Esophagus muscularis mucosa (tissue), 4 donors: ENCODE measurements around the gene BRCA1. TPM values are rescaled to one million over a fixed set of nuclear protein-coding genes. Genes with fewer than 3 reads are reported as not detected.

ENCODE experiments used
- DNase-seq: peaks from one replicate; pipeline ENCODE4 v3.0.0-alpha.2; 2017; ENCODE audit errors: extremely low spot score
- H3K27ac ChIP-seq, 4 donors: fragments of 200-600 bp; sonication (generic); replicated peaks in 1 of 4; 1 replicate in 3 of 4; 2 replicates in 1 of 4; pipeline ENCODE4 v1.5.1; 2016 to 2019; ENCODE audit warnings: mild to moderate bottlenecking in 1 of 4
- H3K27me3 ChIP-seq, 4 donors: fragments of 200-600 bp; sonication (generic); one replicate each; pipeline versions ENCODE4 v1.5.1 to v1.6.0; 2016 to 2019
- H3K36me3 ChIP-seq, 4 donors: fragments of 200-600 bp; sonication (generic); one replicate each; pipeline ENCODE4 v1.5.1; 2016 to 2019
- H3K4me1 ChIP-seq, 4 donors: fragments of 200-600 bp; sonication (generic); one replicate each; pipeline ENCODE4 v1.5.1; 2016 to 2019
- H3K4me3 ChIP-seq, 4 donors: fragments of 200-600 bp; sonication (generic); 1 replicate in 2 of 4; 2 replicates in 2 of 4; pipeline ENCODE4 v1.5.1; 2016 to 2019; ENCODE audit warnings: mild to moderate bottlenecking in 4 of 4, moderate library complexity in 1 of 4
- H3K9me3 ChIP-seq, 4 donors: fragments of 200-600 bp; sonication (generic); 1 replicate in 3 of 4; 2 replicates in 1 of 4; pipeline ENCODE4 v1.5.1; 2016 to 2019
- EP300 ChIP-seq: sonication (generic); formaldehyde crosslinking; IDR thresholded peaks from one replicate; pipeline ENCODE4 v1.6.1; 2017; ENCODE audit warnings: antibody characterized with exemption
- POLR2A ChIP-seq: fragments of 450-650 bp; IDR thresholded peaks from one replicate; pipeline ENCODE4 v1.6.1; 2017; ENCODE audit warnings: antibody characterized with exemption, moderate library complexity, mild to moderate bottlenecking, low read depth
- POLR2AphosphoS5 ChIP-seq, 2 donors: sonication (generic); formaldehyde crosslinking; IDR thresholded peaks; one replicate each; pipeline ENCODE4 v1.6.1; 2017; ENCODE audit warnings: antibody characterized with exemption in 2 of 2
- WGBS: methylation state at CpG from one replicate; pipeline ENCODE4 v1.1.5; 2018; 5-methylcytosine and 5-hydroxymethylcytosine counted together
- intact Hi-C: fragments of 100-400 bp; cut with DNase I; formaldehyde crosslinking; loops from one replicate; pipeline ENCODE4 v1.15.1; 2023
- total RNA-seq, 4 donors: library from RNA; depleted of rRNA; stranded (reverse); fragments of >200 nt; gene quantifications; one replicate each; pipeline versions ENCODE4 v1.1.0 to v1.2.1, GENCODE V29; 2016
- TF ChIP-seq, protein P1 (sequence below), 3 experiments: fragments of 200-600 bp in 2 of 3; fragments of 450-650 bp in 1 of 3; sonication (generic) in 2 of 3; IDR thresholded peaks; one replicate each; pipeline ENCODE4 v1.5.1; 2017 to 2019; ENCODE audit warnings: antibody characterized with exemption in 3 of 3, mild to moderate bottlenecking in 2 of 3, moderate library complexity in 1 of 3

BRCA1 gene
- total RNA-seq, 4 donors from 2014 or later = 3.1 to 7.6 (median 4.7) TPM

DNA sequence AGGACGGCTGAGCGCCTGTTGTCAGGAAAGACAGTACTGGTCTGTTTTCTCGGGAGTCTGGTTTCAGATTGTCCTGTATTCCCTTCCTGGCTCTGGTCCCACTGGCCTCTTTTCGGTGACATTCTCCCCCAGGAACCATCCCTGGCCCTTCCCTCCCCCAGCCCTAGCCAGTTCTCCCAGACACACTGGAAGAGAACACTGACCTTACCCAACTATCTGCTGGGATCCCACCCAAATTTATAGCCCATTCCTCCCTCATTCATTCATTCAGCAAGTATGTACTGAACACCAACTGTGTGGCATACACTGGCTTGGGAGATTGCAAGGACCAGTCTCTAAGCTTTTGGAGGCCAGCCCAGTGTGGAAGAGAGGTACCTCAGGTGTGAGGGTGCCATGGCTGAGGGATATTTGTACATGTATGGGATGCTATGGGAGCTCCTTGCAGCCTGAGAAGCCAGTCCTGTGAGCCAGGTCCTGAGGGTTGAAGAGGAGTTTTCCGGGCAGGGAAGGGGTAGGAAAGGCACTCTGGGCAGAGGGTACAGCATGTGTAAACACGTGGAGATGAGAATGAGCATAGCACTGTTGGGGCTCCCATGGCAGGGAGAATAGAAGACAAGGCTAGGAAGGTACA, 94.9 kb downstream of the BRCA1 start:
- Histone ChIP-seq H3K27me3 (no peaks in the 10 kb centered on the region), H3K4me1 (peaks cover 0 to 6% (median 3%) of the 10 kb centered on the region in 4 donors), H3K4me3 (no peak overlapping the region), H3K36me3 (no peaks in the 10 kb centered on the region), H3K27ac (no peak overlapping the region), H3K9me3 (no peaks in the 10 kb centered on the region)
- WGBS = 75% methylated on average over 6 of the region's 6 CpGs
- intact Hi-C loops = no loop called here
- no peak for TF ChIP-seq POLR2AphosphoS5 (IDR thresholded peaks at IDR 0.05)
- TF ChIP-seq, protein P1, sequence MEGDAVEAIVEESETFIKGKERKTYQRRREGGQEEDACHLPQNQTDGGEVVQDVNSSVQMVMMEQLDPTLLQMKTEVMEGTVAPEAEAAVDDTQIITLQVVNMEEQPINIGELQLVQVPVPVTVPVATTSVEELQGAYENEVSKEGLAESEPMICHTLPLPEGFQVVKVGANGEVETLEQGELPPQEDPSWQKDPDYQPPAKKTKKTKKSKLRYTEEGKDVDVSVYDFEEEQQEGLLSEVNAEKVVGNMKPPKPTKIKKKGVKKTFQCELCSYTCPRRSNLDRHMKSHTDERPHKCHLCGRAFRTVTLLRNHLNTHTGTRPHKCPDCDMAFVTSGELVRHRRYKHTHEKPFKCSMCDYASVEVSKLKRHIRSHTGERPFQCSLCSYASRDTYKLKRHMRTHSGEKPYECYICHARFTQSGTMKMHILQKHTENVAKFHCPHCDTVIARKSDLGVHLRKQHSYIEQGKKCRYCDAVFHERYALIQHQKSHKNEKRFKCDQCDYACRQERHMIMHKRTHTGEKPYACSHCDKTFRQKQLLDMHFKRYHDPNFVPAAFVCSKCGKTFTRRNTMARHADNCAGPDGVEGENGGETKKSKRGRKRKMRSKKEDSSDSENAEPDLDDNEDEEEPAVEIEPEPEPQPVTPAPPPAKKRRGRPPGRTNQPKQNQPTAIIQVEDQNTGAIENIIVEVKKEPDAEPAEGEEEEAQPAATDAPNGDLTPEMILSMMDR (IDR thresholded peaks at IDR 0.05) = no peak
- no peak for TF ChIP-seq POLR2A
- TF ChIP-seq EP300 = no peak
- DNase-seq = no peak

DNA sequence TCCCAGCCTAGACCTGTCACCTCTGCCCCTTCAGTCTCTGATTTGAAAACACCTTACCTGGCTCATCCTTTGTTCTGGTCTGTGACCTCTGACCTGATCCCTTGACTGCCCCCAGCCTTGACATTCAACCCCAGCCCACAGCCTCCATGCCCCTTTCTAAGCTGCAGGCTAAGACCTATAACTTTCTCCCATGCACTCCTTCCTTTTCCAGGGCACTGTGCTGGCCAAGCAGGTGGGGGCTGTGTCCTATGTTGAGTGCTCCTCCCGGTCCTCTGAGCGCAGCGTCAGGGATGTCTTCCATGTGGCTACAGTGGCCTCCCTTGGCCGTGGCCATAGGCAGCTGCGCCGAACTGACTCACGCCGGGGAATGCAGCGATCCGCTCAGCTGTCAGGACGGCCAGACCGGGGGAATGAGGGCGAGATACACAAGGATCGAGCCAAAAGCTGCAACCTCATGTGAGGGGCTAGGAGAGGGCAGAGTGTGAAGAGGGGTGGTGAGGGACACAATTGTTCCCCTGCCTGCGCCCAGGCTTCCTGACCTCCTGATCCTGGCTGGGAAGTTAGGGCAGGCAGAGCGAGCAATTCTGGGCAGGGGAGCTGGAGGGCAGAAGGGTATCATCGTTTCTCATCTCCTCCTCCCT, 96.8 kb downstream of the BRCA1 start:
- Histone ChIP-seq H3K9me3 (no peaks in the 10 kb centered on the region), H3K4me1 (peaks cover 0 to 18% (median 14%) of the 10 kb centered on the region in 4 donors), H3K27ac (no peak overlapping the region), H3K4me3 (no peak overlapping the region), H3K27me3 (no peaks in the 10 kb centered on the region), H3K36me3 (no peaks in the 10 kb centered on the region)
- intact Hi-C loops = no loop called here
- WGBS = 86% methylated on average over 17 of the region's 17 CpGs
- TF ChIP-seq EP300 = no peak
- no peak for TF ChIP-seq POLR2AphosphoS5 (IDR thresholded peaks at IDR 0.05)
- TF ChIP-seq POLR2A = no peak
- no peak for DNase-seq

DNA sequence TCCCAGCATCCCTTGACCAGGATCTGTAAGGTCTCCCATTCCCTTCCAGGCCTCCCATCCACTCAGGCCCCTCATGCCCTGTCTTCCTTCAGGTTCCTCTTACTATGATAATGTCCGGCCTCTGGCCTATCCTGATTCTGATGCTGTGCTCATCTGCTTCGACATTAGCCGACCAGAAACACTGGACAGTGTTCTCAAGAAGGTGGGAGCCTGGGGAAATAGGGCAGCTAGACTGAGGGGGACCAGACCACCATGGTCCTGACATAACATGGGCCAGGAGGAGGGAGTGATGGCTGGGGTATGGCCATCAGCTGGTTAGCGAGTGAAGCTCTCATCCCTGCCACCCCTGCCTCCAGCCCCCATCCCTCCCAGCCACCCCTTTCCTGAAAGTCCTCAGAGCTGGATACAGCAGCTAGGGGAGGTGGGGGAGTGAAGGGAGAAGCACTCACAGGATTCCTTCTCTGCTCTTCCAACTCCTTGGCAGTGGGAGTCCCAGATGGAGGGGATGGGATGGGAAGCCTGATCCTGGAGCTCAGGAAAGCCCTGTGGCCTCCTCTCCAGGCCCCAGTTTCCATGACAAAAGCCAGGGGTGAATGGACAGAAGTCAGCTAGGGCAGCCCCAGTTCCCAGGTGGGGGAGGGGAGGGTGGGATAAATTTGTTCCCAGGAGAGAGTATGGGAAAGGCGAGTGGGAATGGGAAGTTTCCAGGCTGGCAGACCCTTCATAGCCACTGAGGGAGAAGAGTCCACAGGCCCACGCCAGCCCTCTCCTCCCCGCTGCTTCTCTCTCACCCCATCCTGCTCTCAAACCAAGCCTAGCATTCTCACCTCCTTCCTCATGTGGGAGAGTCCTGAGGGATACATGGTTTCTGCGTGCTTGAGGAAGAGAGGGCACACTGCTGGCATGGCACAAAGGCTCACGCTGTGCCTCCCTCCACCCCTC, 97.8 kb downstream of the BRCA1 start:
- no peaks in the 10 kb centered on the region for H3K27me3 ChIP-seq
- peaks cover 6 to 26% (median 22%) of the 10 kb centered on the region in 4 donors for H3K4me1 ChIP-seq
- H3K27ac ChIP-seq = no peak overlapping the region
- H3K9me3 ChIP-seq = no peaks in the 10 kb centered on the region
- H3K36me3 ChIP-seq = no peaks in the 10 kb centered on the region
- TF ChIP-seq, protein P1 (IDR thresholded peaks at IDR 0.05) = no peak
- no peak for TF ChIP-seq POLR2AphosphoS5 (IDR thresholded peaks at IDR 0.05)
- no peak for TF ChIP-seq POLR2A
- TF ChIP-seq EP300 = no peak
- 81% methylated on average over 9 of the region's 9 CpGs for WGBS
- no peak overlapping the region for H3K4me3 ChIP-seq
- intact Hi-C loops = no loop called here
- DNase-seq = no peak

DNA sequence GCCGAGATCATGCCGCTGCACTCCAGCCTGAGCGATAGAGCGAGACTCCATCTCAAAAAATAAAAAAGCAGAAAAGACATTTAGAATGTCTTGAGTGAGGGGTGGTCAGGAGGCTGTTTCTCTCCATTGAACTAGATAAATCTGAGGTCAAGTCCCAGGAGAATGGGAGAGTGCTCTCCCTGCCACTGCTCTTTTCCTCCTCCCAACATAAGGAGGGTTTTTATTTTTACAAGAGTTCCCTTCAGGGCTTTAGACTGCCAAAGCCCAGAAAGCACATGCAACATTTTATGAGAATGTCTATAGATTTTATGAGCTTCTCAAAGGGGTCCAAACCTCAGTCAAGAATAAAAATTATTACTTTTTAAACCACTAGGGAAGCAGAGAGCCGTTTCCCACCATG, 98.6 kb downstream of the BRCA1 start:
- no peaks in the 10 kb centered on the region for H3K27me3 ChIP-seq
- no peak overlapping the region for H3K4me3 ChIP-seq
- H3K4me1 ChIP-seq = peaks cover 6 to 26% (median 23%) of the 10 kb centered on the region in 4 donors
- DNase-seq = no peak
- no peak for TF ChIP-seq POLR2A
- no peak for TF ChIP-seq POLR2AphosphoS5 (IDR thresholded peaks at IDR 0.05)
- TF ChIP-seq EP300 = no peak
- WGBS = 69% methylated on average over 5 of the region's 5 CpGs
- intact Hi-C loops = no loop called here
- H3K9me3 ChIP-seq = no peaks in the 10 kb centered on the region
- peak overlapping the region in 1 of 4 donors; percentile 87 for H3K27ac ChIP-seq
- no peaks in the 10 kb centered on the region for H3K36me3 ChIP-seq

DNA sequence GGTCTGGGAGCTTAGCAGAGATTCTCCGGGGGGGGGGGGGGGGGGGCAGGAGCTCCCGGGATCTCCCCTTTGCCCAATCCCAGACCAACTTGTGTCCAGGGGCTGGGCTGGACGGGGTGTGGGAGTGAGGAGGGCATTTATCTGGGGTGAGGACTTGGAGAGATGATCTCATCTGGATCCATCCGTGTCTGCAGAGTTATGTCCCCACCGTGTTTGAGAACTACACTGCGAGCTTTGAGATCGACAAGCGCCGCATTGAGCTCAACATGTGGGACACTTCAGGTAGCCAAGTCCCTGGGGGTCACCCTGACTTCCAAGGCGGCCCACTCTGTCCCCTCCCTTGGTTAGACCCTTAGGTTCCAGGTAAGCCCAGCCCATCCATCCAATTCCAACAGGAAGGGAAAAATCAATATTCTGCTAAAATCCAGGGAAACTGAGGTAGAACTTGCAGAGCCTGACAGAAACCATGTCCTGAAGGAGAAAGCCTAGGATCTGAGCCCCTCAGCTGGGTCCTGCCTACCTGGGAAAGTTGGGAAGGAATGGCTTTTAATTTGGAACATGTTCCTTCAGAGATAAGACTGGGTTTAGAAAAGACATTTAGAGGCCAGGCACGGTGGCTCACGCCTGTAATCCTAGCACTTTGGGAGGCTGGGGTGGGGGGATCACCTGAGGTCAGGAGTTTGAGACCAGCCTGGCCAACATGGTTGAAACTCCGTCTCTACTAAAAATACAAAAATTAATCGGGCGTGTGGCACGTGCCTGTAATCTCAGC, 99.2 kb downstream of the BRCA1 start:
- intact Hi-C loops = loop anchor here (2.0 kb wide), 1 partner anchor 99 kb away; the partner anchor contains the start of gene BRCA1
- no peak for DNase-seq
- WGBS = 62% methylated on average over 16 of the region's 16 CpGs
- no peaks in the 10 kb centered on the region for H3K27me3 ChIP-seq
- H3K36me3 ChIP-seq = no peaks in the 10 kb centered on the region
- H3K27ac ChIP-seq = peak overlapping the region; percentile 81 to 87 (median 83)
- H3K4me3 ChIP-seq = peak overlapping the region; percentile 61 to 67 (median 63)
- H3K4me1 ChIP-seq = peaks cover 7 to 29% (median 26%) of the 10 kb centered on the region in 4 donors
- no peak for TF ChIP-seq EP300
- TF ChIP-seq, protein P1 (IDR thresholded peaks at IDR 0.05) = no peak
- no peak for TF ChIP-seq POLR2AphosphoS5 (IDR thresholded peaks at IDR 0.05)
- no peak for TF ChIP-seq POLR2A
- H3K9me3 ChIP-seq = no peaks in the 10 kb centered on the region
